GM19238 (cell line): ENCODE measurements around the gene CDC14A.

Experiments
- DNase-seq: peaks from one replicate; pipeline ENCODE4 v3.0.0; 2011; ENCODE audit warnings: low spot score; ENCODE audit not compliant: insufficient read length

The CDC14A gene

DNA sequence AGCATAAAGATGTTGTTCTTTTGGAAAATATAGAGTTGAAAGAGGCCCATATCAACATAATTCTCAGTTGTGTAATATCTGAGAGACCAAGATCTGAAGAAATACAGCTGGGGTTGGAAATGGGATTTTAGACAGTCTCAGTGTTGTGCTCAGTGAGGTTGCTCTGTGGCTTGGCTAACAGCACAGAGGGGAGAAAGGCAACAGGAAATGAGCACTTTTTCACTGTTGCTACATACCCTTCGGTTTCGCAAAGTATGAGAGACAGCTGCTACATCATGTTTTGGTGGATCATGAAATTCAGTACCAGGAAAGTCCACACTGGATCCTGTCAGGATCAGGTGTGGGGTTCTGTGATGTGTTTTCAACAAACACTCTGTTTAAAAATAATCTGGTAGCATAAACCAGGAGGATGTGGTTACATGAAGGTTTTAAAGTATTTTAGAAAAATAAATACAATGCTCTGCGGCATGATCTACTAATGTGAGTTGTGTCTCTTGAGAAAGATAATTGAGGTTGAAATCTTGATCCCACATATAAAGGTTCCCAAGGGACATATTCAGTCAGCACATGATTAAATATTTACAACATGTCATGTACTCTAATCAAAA is 178.7 kb downstream of the CDC14A start:
- DNase-seq, result no peak

DNA sequence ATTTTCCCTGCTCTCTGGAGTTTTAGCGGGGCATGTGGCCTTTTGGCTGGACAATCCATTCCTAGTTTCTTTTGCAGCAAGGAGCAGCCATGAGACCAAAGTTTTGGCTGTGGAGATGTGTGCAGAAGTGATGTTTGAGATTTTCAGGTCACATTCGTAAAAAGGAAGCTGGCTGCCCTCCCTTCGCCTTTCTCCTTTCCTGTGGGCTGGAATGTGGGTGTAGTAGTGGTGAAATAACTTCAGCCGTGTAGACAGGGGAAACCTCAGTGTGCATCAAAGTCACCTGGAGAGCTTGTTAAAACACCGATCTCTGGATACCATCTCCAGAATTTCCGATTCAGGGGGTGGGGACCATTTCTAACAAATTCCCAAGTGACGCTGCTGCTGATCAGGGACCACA is 180.3 kb downstream of the CDC14A start:
- DNase-seq, result no peak

DNA sequence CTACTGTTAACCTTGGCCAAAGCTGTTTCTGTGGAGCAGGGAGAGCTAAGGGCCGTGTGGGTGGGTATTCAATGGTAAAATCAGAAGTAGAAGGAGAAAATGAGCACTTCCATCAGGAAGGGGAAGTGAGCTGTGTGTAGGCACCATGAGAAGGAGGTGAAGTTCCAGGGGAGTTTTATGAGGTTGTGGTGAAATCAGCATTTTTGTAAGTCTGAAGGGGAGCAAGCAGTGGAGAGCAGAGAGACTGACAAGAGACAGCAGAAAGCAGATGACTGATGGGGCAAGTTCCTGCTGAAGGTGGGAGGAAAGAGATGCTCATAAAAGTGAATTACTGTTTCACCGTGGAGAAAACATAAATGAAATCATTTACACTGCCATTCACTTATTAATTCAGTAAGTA is 183.0 kb downstream of the CDC14A start:
- DNase-seq, result no peak

DNA sequence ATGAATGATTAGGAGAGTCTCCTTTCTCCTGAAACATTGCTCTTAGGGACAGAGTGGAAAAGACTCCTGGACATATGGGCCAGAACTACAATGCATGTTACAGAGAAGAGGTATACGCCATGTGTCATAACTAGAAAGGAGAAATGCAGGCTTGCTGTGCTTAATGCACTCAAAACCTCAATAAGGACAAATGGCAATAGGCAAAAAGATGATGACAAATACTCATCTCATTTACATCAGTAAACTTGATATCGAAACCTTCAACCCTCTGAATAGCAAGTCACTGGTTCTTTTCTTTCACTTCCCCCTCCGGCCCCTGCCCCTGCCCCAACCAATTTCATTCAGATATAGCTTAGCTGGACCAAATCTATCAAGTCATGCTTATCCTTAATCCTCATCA is 183.7 kb downstream of the CDC14A start:
- peak; percentile 49 for DNase-seq

DNA sequence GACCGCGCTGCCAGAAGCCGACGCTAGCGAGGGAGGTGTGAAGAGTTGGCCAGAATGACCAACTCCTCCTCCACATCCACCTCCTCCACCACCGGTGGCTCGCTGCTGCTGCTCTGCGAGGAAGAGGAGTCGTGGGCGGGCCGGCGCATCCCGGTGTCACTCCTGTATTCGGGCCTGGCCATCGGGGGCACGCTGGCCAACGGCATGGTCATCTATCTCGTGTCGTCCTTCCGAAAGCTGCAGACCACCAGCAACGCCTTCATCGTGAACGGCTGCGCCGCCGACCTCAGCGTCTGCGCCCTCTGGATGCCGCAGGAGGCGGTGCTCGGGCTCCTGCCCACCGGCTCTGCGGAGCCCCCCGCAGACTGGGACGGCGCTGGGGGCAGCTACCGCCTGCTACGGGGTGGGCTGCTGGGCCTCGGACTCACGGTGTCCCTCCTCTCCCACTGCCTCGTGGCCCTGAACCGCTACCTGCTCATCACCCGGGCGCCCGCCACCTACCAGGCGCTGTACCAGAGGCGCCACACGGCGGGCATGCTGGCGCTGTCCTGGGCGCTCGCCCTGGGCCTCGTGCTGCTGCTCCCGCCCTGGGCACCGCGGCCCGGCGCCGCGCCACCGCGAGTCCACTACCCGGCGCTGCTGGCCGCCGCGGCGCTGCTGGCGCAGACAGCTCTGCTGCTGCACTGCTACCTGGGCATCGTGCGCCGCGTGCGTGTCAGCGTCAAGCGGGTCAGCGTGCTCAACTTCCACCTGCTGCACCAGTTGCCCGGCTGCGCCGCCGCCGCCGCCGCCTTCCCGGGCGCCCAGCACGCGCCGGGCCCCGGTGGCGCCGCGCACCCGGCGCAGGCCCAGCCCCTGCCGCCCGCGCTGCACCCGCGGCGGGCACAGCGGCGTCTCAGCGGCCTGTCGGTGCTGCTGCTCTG is 186.9 kb downstream of the CDC14A start:
- no peak for DNase-seq

DNA sequence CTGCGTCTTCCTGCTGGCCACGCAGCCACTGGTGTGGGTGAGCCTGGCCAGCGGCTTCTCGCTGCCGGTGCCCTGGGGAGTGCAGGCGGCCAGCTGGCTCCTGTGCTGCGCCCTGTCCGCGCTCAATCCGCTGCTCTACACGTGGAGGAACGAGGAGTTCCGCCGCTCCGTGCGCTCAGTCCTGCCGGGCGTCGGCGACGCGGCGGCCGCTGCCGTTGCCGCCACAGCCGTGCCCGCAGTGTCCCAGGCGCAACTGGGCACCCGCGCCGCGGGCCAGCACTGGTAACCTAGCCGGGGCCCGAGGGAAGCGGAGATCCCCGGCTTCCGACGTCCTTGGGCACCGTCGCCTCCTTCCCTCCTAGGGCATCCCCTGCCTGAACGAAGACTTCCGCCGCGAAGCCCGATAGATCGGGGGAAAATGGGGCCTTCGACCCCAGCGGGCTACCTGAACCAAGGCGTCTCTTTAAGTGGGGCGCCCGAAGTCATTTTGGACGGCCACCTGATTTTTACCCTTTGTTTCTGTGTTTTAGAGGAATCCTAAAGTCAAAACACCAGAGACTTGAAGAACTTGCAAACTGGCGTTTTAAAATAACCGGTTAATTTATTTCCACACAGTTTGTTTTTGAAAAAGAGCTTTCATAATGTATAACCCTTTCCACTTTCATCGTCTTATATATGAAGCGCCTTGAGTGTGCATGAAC is 187.7 kb downstream of the CDC14A start:
- no peak for DNase-seq

DNA sequence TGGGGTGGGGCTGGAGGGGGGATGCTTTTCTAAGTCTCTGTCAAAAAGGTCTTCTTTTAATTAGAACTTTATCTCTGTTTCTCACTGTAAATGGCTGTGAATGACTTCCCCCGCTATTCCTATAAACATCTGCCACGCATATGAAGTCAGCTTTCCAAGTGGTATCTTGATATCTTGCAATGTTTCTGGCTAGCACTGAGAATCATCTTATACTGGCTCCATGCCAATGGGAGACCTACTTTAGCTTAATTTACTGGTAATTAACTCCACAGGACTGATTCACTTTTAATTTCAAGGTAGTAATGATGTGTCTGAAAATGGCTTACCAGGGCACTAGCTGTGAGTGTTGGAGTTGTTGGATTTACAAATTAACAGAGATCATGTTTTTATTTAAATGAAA is 190.0 kb downstream of the CDC14A start:
- DNase-seq, result no peak

DNA sequence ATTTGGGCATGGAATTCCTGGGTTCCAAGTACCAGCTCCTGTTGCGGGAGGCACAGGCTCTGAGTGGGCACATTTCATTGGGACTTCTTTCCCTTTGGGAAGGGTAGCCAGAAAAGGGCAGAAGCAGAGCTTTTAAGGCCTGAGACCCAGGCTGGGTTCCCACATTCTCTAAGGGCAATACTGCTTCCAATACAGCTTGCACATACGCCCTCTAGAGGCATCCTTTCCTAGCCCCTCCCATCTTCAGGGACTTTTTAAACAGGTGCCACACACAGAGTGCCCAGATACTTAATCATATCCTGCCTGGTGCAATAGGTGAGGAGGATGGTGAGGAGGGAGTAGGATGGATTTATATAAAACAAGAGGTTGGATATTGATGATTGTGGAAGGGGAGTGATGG is 191.3 kb downstream of the CDC14A start:
- no peak for DNase-seq

DNA sequence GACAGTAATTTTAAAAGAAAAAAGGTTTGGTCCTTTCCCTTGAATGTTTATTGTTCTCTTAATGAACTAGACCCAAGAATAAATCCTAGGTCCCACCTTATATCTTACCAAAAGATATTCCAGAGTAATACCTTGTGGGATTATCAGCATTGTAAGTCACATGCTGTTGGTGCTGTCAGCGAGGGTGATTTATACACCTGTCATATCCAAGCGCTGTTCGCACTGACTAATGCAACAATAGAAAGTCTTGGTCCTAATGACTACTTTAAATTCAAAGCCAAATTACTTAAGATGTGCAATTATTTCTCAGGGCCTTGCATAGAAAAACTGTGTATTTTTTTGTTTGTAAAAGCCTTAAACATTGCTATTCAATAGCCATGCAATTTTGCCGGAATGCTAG is 192.5 kb downstream of the CDC14A start:
- no peak for DNase-seq

DNA sequence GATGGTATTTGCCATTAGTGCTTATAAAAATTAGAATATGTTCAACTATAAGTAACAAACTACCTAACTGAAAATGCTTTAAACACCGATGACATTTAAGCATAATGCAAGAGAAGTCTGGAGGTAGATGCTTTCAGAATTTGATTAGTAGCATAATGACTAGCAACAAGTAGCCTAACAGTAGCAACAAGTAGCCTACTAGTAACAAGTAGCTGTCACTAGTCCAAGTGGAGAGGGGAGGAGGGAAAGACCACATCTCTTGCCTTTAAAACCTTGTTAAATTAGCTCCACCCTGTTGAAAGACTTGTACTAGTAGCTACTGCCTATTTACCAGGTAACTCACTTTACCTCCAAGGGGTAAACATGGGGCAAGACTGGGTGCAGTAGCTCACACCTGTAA is 193.5 kb downstream of the CDC14A start:
- no peak for DNase-seq

DNA sequence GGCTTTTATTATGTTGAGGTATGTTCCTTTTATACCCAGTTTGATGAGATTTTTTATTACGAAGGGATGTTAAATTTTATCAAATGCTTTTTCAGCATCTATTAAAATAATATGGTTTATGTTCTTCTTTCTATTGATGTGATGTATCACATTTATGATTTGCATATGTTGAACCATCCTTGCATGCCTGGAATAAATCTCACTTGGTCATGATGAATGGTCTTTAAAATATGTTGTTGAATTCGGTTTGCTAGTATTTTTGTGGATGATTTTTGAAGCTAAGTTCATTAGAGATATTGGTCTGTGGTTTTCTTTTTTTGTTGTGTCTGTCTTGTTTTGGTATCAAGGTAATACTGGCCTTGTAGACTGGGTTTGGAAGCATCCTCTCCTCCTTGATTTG is 199.7 kb downstream of the CDC14A start:
- DNase-seq, result no peak

DNA sequence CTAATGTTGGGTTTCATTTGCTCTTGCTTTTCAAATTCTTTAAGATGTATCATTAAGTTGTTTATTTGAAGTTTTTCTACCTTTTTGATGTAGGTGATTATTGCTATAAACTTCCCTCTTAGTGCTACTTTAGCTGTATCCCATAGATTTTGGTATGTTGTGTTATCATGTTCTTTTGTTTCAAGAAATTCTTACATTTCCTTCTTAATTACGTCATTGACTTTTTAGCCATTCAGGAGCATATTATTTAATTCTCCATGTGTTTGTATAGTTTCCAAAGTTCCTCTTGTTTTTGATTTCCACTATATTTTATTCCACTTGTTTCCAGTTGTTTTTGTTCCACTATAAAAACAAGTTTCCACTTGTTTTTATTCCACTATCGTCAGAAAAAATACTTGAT is 200.6 kb downstream of the CDC14A start:
- no peak for DNase-seq

DNA sequence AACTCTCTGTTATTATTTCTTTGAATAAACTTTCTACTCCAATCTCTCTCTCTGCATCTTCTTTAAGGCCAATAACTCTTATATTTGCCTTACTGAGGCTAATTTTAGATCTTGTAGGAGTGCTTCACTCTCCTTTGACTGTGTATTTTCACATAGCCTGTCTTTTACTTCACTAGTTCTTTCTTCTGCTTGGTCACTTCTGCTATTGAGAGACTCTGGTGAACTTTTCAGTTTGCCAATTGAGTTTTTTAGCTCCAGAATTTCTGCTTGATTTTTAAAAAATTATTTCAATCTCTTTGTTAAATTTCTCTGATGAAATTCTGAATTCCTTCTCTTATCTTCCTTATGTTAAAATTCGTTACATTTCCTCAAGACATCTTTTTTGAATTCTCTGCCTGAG is 203.9 kb downstream of the CDC14A start:
- DNase-seq, result no peak

DNA sequence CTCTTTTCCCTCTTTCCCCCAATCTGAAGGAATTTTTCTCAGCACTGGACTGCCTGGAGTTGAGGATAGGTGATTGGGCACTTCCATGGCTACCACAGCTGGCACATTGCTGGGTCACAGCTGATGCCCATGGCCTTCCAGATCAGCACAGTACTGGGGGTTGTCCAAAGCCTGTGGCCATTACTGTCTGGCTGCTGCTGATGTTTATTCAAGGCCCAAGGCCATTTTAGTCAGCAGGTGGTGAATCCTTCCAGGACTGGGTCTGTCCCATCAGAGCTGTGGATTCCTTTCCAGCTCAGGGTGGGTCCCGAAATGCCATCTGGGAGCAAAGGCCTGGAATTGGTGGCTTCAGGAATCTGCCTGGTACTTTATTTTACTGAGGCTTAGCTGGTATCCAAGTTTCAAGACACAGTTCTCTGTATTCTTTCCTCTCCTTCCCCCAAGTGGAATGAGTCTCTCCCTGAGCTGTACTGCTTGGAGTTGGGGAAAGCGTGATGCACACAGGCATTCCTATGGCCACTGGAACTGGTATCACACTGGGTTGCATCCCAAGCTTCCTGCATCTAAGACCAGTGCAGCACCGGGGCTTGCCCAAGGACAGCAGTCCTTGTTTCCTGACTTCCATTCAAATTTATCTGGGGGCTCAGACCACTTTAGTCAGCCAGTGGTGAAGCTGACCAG is 204.8 kb downstream of the CDC14A start:
- no peak for DNase-seq

DNA sequence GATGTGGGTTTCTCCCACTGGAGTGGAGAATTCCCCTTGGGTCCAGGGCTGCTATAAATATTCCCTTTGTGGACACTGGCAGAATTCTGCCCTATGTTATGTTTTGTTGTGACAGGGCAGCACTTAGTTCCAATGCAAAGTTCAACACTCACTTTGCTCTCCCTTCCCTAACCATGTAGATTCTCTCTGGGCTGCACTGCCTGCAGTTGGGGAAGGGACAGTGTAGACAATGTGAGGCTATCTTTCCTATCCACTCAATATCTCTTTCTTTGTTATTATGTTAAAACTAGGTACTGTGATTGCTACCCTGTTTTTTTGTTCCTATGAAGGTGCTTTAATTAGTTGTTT is 205.3 kb downstream of the CDC14A start:
- DNase-seq, result no peak

DNA sequence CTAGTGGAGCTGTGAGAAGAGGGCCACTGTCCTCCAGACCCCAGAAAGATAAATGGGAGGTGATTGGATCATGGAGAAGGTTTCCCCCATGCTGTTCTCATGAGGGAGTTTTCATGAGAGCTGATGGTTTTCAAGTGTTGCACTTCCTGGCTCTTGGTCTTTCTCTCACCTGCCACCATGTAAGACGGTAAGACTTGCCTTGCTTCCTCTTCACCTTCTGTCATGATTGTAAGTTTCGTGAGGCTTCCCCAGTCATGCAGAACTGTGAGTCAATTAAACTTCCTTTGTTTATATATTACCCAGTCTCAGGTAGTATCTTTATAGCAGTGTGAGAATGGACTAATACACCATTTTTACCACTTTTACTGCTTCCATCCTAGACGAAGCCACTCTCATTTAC is 213.2 kb downstream of the CDC14A start:
- DNase-seq, result no peak

DNA sequence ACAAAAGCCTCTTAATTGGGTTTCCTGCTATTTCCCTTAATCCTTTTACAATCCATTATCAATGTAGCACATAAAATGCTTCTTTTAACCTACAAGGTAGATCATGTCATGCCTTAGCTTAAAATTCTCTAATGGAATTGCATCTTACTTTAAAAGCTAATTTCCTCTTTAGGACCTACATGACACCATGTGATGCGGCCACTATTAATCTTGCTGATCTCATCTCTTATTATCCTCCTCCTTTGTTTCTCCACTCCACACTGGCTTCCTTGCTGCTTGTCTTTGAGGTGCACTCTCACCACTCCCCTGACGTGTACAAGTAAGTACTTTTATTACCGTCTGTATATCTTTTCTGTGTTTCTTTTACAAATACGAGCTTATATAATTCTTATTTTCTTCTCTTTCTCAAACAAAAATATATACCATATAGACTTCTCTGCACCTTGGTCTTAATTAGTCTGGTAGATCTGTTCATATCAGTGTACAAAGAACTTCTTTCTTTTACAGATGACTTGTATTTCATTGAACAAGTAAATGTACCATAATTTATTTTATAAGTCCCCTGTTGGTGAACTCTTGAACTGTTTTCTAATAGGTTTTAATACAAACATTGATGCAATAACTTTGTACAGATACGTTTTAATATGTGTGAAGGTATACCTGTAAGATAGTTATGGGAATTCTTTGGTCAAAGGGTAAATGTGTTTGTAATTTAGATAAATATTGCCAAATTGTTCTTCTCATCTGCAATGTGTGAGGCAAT is 213.8 kb downstream of the CDC14A start:
- DNase-seq, result no peak

DNA sequence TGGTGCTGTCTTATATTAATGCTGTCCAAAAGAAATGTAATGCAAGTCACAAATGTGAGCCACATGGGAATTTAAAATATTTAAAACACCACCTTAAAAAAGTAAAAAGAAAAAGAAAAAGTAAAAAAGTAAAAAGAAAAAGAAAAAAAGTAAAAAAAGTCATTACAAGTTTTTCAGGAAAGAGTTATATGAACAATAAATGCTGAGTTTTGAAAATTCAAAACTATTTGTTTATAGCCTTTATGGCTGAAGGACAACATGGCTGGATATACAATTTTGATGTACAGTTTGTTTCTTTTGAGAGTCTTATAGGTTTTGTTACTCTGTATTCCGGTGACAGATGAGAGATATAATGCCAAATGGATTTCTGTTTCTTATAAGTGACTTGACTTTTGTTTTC is 214.8 kb downstream of the CDC14A start:
- no peak for DNase-seq
